AG08395 (cell line): ENCODE measurements around the gene GPAM.
"Not testable (repeated sequence)": the region's sequence is repeated elsewhere in the genome, so short reads cannot be mapped to it uniquely, and the experiment has no call there.

Experiments used
- DNase-seq: peaks from one replicate; pipeline ENCODE4 v3.0.0; 2012; ENCODE audit warnings: mixed read lengths, low spot score

GPAM gene, protein sequence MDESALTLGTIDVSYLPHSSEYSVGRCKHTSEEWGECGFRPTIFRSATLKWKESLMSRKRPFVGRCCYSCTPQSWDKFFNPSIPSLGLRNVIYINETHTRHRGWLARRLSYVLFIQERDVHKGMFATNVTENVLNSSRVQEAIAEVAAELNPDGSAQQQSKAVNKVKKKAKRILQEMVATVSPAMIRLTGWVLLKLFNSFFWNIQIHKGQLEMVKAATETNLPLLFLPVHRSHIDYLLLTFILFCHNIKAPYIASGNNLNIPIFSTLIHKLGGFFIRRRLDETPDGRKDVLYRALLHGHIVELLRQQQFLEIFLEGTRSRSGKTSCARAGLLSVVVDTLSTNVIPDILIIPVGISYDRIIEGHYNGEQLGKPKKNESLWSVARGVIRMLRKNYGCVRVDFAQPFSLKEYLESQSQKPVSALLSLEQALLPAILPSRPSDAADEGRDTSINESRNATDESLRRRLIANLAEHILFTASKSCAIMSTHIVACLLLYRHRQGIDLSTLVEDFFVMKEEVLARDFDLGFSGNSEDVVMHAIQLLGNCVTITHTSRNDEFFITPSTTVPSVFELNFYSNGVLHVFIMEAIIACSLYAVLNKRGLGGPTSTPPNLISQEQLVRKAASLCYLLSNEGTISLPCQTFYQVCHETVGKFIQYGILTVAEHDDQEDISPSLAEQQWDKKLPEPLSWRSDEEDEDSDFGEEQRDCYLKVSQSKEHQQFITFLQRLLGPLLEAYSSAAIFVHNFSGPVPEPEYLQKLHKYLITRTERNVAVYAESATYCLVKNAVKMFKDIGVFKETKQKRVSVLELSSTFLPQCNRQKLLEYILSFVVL

DNA sequence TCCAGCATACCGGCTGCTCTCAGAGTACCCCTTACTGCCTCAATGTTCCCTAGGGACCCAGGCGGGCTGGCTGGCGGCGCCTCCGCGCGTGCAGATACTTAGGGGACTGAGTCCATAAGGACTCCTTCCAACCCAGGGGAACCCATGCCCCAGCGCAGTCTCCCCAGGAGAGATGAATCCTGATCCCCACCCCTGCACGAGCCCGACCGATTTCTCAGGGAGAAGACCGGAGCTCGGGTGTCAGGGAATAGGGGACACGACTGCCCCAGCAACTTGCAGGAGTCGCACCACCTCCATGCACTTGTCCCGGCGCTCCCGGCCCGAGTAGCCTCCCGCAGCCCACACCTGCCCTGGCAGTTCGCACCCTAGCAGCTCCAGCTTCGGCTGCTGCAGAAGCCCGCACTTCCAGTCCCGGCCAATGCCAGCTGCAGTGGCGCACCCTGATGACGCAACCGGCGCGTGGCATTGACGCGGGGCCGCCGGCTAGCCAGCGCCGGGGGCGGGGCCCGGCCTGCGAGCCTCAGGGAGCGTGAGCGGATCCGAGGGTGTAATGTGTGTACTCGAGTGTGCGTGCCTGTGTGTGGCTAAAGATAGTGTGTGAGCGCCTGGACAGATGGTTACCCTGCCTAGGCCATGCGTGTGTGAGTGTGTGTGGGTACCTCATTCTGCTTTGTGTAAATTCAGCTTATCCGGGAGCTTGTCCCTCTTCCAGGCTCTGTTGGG is at the start of gene GPAM:
GPAM (minus strand) TSS at position 437 of the 723 bp plus-strand sequence. CDS start 1,981 bp downstream, outside the sequence.
- peak; percentile 95 for DNase-seq

DNA sequence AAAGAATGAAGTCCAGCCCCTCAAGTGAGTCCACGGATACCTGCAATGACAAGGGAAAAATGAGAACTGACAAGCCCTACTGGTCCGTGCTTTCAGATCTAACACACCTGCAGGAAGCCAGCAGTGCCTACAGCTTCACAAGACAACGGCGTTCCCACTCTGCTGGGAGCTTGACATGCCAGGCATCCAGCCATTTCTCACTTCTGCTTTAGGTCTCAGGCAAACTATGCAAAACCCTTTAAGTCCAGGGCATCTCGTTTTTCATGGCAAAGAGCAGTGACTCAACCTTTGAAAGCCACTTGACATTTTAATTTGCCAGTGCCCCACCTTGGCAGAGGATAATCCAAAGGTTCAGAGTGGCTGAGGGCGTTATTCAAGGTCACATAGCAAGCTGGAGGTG is 49.1 kb upstream of the GPAM start:
- DNase-seq: no peak

DNA sequence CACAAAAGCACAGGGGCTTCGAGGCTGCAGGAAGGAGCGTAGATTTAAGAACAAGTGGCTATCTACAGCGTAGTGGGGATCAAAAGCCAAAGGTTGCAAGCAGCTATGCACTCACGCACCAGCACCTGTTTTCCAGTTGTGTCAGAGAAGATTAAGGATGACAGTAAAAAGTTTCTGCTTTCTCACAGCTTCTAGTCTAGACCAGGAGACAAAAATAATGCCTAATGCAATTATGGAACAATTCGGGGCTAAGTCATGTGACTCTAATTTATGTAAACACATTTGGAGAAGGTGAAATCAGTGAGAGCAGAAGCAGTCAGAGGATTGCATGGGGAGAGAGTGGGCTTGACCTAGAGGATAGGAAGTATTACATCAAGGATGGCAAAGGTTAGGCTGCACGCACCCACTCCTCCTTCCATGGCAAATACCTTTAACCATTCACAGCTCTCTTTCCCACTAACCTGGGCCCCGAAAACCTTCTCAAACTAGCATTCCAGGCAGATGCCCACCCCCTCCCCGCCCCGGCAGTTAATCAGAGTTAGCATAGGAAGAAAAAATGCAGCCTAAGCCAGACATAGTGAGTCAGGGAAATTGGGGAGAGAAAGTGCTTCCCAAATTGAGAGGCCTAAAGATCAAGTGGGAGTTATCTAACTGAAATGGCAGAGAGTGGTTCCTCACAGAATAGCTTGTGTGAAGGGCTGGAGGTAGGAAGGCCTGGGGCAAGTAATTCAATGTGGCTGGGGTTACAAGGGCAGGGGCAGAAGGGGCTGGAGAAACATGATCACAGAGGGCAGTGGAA is 48.2 kb upstream of the GPAM start:
- no peak for DNase-seq

- peak; percentile 24 for DNase-seq
Measured at GRCh38 chr10:112230325-112230988, 46.9 kb upstream of the GPAM start.

DNA sequence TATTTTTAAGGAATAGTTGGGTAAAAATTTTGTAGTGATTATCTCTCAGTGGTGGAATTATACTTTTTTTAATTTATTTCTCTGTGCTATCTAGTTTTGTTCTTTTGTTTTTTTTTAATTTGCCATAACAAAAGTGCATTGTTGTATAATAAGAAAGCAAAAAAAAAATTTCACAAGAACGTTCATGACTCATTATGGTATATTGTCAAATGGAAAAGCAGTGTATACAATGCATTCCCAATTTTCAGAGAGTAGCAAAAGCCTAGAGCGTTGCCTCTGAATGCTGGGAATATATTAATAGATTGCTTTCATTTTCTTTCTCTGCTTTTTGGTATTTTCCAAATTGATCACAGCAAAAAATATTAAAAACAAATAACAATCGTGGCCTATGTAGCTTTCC is 46.3 kb upstream of the GPAM start:
- no peak for DNase-seq

- DNase-seq: no peak
Measured at GRCh38 chr10:112229096-112229495, 45.5 kb upstream of the GPAM start.

GRCh38 chr10:112228366-112229088 is 45.0 kb upstream of the GPAM start:
- not testable (repeated sequence) for DNase-seq

DNA sequence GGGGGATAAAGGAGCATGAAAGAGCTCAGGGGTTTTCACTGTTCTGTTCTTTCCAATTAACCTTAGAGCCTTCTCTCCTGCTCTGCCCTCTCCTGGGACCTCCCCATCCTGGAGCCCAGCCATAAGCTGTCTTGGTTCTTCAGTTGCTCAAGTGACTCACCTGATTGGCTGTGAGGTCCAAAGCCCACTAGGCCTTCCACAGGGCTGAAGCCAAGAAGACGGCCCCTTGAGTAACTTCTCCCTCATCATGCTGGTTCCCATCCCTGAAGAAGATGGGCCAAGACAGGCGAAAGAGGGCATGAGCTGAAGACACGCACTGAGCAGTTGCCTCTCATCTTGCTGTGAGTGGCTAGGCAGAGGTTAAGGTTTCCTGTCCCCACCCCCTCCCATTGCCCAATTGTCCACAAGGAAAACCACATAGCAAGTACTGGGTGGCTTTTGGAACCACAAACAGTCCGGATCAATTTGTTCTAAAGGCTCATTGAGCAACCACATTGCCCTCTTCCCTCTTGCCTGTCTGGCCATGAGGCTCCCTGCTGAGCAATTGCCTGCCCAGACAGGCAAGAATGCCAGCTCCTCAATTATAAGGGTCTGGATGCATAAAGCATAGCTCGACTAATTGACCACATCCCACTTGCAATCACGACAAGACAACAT is 43.9 kb upstream of the GPAM start:
- peak; percentile 43 for DNase-seq

GRCh38 chr10:112226439-112227248 is 43.1 kb upstream of the GPAM start:
- no peak for DNase-seq

DNA sequence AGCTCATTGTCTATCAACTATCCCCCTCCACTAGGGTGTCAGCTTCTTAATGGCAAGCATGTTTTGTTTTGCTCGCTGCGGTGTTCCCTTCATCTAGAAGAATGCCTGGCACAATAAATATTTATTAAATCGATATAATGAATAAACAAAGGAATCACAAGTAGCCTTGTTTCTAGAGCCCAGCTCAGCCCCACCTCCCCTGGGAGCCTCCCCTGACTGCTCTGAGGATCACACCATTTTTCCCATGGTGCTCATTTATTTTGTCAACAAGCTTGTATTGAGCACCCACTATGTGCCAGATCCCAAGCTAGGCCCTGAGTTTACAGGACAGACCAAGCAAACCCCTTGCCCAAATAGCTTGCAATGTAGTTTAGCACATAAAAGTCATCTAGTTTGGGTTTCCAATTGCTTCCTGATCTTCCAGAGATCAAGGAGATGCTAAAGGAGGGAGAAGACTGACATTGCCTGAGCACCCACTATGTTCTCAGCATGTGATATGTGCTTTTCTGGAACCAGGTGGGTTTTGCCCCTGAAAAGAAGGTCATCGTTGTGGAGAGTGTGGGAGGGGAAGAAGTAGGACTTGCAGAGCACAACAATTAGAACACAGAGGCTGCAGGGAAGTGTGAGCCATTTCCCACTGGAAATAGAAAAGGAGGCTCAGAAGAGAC is 42.3 kb upstream of the GPAM start:
- DNase-seq: no peak

DNA sequence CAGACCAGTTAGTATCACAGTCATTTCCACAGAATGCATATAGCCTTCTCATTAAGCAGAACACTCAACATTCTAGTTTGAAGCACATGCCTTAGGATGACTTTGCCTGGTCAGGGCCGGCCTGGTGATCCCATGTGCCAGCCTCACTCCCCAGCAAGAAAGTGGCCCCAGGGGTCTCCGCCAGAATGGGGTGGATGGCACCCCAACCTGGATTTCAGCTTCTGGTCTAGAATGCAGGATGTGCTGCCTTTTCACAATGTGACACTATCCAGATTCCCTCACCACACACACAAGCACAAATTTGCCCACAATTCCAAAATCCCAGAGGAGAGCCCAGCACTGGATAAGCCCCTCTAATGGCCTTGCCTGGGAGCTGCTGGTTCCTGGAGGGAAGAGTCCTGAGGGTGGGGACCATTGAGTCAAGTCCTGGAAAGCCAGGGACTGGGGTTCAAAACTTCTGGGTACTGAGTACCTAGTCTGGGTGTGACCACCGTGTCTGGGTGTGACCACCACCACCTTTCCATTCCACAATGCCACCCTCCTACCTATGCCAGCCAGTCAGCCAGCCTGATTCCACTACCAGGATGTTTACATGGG is 41.5 kb upstream of the GPAM start:
- DNase-seq: no peak

GRCh38 chr10:112223725-112224124 is 40.2 kb upstream of the GPAM start:
- DNase-seq: no peak

- no peak for DNase-seq
Measured at GRCh38 chr10:112222799-112223198, 39.2 kb upstream of the GPAM start.

DNA sequence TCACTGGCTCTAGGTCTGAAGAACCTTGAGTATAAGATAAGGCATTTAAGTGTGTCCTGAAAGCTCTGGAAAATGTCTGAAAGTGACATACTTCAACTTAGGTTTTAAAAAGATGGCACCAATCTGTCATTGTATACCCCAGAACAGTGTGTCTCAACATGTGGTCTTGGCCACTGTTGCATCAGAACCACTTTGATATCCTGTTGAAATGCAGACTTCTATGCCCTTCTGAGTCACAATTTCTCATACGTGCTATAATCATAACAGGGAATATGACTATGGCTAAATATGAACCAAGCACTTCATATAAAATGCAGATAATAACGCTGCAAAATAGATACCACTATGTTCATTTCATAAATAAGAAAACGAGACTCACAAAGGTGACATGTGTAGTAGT is 38.0 kb upstream of the GPAM start:
- DNase-seq: no peak

DNA sequence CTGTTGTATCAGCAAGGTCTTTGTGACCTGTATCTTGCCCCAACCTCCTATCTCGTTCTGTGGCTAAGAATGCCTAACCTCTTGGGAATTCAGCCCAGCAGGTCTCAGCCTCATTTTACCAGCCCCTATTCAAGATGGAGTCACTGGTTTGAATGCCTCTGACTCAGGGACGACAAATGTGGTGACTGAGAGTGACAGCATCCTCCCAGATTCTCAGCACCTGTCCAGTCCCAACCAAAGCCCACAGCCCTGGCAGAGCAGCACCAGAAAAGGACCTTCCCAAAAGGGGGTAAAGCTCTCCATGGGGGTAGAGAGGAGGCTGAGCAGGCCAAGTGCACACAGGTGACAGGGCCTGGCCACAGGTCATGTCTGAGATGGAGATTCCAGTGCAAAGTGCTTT is 35.4 kb upstream of the GPAM start:
- no peak for DNase-seq

- no peak for DNase-seq
Measured at GRCh38 chr10:112218036-112218390, 34.4 kb upstream of the GPAM start.

GRCh38 chr10:112217386-112218035 is 33.9 kb upstream of the GPAM start:
- DNase-seq: no peak

DNA sequence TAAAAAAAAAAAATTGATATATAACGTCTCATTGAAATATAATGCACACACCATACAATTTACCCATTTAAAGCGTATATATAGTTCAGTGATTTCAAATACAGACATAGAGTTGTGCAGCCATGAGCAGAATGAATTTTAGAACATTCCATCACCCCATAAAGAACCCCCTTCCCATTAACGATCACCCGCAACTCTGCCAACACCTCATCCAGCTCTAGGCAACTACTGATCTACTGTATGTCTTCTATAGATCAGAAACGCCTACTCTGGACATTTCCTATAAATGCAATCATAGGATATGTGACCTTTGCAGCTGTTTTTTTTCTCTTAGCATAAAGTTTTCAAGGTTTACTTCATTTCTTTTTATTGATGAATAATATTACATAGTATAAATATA is 33.4 kb upstream of the GPAM start:
- no peak for DNase-seq
